Activated naive CD8-positive, alpha-beta T cell (primary cell): Measurements from ENCODE around the gene NUP188.

Source experiments
- H3K27ac Mint-ChIP-seq: one replicate; pipeline ENCODE4 v1.8.0; 2021; ENCODE audit warnings: mixed read lengths
- H3K27me3 Mint-ChIP-seq: one replicate; pipeline ENCODE4 v1.8.0; 2021; ENCODE audit warnings: mixed read lengths
- H3K36me3 Mint-ChIP-seq: one replicate; pipeline ENCODE4 v1.8.0; 2021; ENCODE audit warnings: mixed read lengths
- H3K4me1 Mint-ChIP-seq: one replicate; pipeline ENCODE4 v1.8.0; 2021; ENCODE audit warnings: low read depth, mixed read lengths
- H3K4me3 Mint-ChIP-seq: one replicate; pipeline ENCODE4 v1.8.0; 2021; ENCODE audit warnings: mild to moderate bottlenecking, mixed read lengths
- H3K9me3 Mint-ChIP-seq: one replicate; pipeline ENCODE4 v1.8.0; 2021; ENCODE audit warnings: low read depth, mixed read lengths

Gene NUP188

GRCh38 chr9:129005336-129005997 lies 58.0 kb downstream of the NUP188 start:
- H3K9me3 Mint-ChIP-seq, result no peaks in the 10 kb centered on the region
- H3K4me3 Mint-ChIP-seq, result no peak overlapping the region
- H3K36me3 Mint-ChIP-seq, result peaks cover 2% of the 10 kb centered on the region
- peaks cover 2% of the 10 kb centered on the region for H3K4me1 Mint-ChIP-seq
- peak overlapping the region; percentile 10 for H3K27ac Mint-ChIP-seq
- H3K27me3 Mint-ChIP-seq, result no peaks in the 10 kb centered on the region

GRCh38 chr9:129006328-129007034 lies 59.0 kb downstream of the NUP188 start:
- H3K4me3 Mint-ChIP-seq, result no peak overlapping the region
- H3K27ac Mint-ChIP-seq, result peak overlapping the region; percentile 10
- no peaks in the 10 kb centered on the region for H3K27me3 Mint-ChIP-seq
- no peaks in the 10 kb centered on the region for H3K36me3 Mint-ChIP-seq
- H3K9me3 Mint-ChIP-seq, result no peaks in the 10 kb centered on the region
- peaks cover 2% of the 10 kb centered on the region for H3K4me1 Mint-ChIP-seq

- Mint-ChIP-seq H3K27ac (no peak overlapping the region), H3K4me1 (peaks cover 2% of the 10 kb centered on the region), H3K4me3 (no peak overlapping the region), H3K27me3 (no peaks in the 10 kb centered on the region), H3K36me3 (no peaks in the 10 kb centered on the region), H3K9me3 (no peaks in the 10 kb centered on the region)
These were observed 59.7 kb downstream of the NUP188 start for GRCh38 chr9:129007035-129007765.

- peaks cover 2% of the 10 kb centered on the region for H3K36me3 Mint-ChIP-seq
- H3K4me3 Mint-ChIP-seq, result no peak overlapping the region
- H3K27ac Mint-ChIP-seq, result no peak overlapping the region
- H3K27me3 Mint-ChIP-seq, result no peaks in the 10 kb centered on the region
- H3K9me3 Mint-ChIP-seq, result no peaks in the 10 kb centered on the region
- peaks cover 2% of the 10 kb centered on the region for H3K4me1 Mint-ChIP-seq
These were observed 60.4 kb downstream of the NUP188 start for GRCh38 chr9:129007766-129008468.

GRCh38 chr9:129008469-129008965 lies 61.0 kb downstream of the NUP188 start:
- no peaks in the 10 kb centered on the region for H3K27me3 Mint-ChIP-seq
- H3K4me1 Mint-ChIP-seq, result peaks cover 2% of the 10 kb centered on the region
- no peak overlapping the region for H3K27ac Mint-ChIP-seq
- no peak overlapping the region for H3K4me3 Mint-ChIP-seq
- H3K36me3 Mint-ChIP-seq, result peaks cover 2% of the 10 kb centered on the region
- H3K9me3 Mint-ChIP-seq, result no peaks in the 10 kb centered on the region

- Mint-ChIP-seq H3K4me1 (peaks cover 2% of the 10 kb centered on the region), H3K4me3 (no peak overlapping the region)
These were observed 61.6 kb downstream of the NUP188 start for GRCh38 chr9:129008986-129009583.

GRCh38 chr9:129009584-129010141 lies 62.2 kb downstream of the NUP188 start:
- peaks cover 2% of the 10 kb centered on the region for H3K4me1 Mint-ChIP-seq

More at GRCh38 chr9:129008986-129009583, 61.6 kb downstream of the NUP188 start:
- Mint-ChIP-seq H3K27me3 (no peaks in the 10 kb centered on the region), H3K36me3 (peaks cover 2% of the 10 kb centered on the region), H3K9me3 (no peaks in the 10 kb centered on the region), H3K27ac (no peak overlapping the region)

GRCh38 chr9:129010267-129010975 lies 62.9 kb downstream of the NUP188 start:
- peaks cover 2% of the 10 kb centered on the region for H3K36me3 Mint-ChIP-seq
- no peaks in the 10 kb centered on the region for H3K27me3 Mint-ChIP-seq
- no peaks in the 10 kb centered on the region for H3K9me3 Mint-ChIP-seq
- H3K4me1 Mint-ChIP-seq, result peaks cover 2% of the 10 kb centered on the region
- no peak overlapping the region for H3K27ac Mint-ChIP-seq
- no peak overlapping the region for H3K4me3 Mint-ChIP-seq

More at GRCh38 chr9:129009584-129010141, 62.2 kb downstream of the NUP188 start:
- Mint-ChIP-seq H3K4me3 (no peak overlapping the region), H3K27ac (no peak overlapping the region), H3K27me3 (no peaks in the 10 kb centered on the region), H3K9me3 (no peaks in the 10 kb centered on the region), H3K36me3 (peaks cover 2% of the 10 kb centered on the region)

- Mint-ChIP-seq H3K9me3 (no peaks in the 10 kb centered on the region), H3K4me1 (peaks cover 2% of the 10 kb centered on the region), H3K36me3 (peaks cover 2% of the 10 kb centered on the region), H3K27me3 (no peaks in the 10 kb centered on the region), H3K27ac (no peak overlapping the region), H3K4me3 (no peak overlapping the region)
These were observed 63.7 kb downstream of the NUP188 start for GRCh38 chr9:129011170-129011569.

- peaks cover 2% of the 10 kb centered on the region for H3K36me3 Mint-ChIP-seq
- H3K4me1 Mint-ChIP-seq, result no peaks in the 10 kb centered on the region
- H3K4me3 Mint-ChIP-seq, result no peak overlapping the region
- no peak overlapping the region for H3K27ac Mint-ChIP-seq
- no peaks in the 10 kb centered on the region for H3K27me3 Mint-ChIP-seq
- no peaks in the 10 kb centered on the region for H3K9me3 Mint-ChIP-seq
These were observed 64.3 kb downstream of the NUP188 start for GRCh38 chr9:129011761-129012181.

- no peaks in the 10 kb centered on the region for H3K4me1 Mint-ChIP-seq
- H3K4me3 Mint-ChIP-seq, result no peak overlapping the region
- H3K27ac Mint-ChIP-seq, result no peak overlapping the region
- H3K27me3 Mint-ChIP-seq, result no peaks in the 10 kb centered on the region
- H3K36me3 Mint-ChIP-seq, result peaks cover 3% of the 10 kb centered on the region
- no peaks in the 10 kb centered on the region for H3K9me3 Mint-ChIP-seq
These were observed 64.8 kb downstream of the NUP188 start for GRCh38 chr9:129012343-129012742.

- no peaks in the 10 kb centered on the region for H3K27me3 Mint-ChIP-seq
- no peaks in the 10 kb centered on the region for H3K9me3 Mint-ChIP-seq
- H3K27ac Mint-ChIP-seq, result no peak overlapping the region
- peaks cover 3% of the 10 kb centered on the region for H3K36me3 Mint-ChIP-seq
- no peak overlapping the region for H3K4me3 Mint-ChIP-seq
- H3K4me1 Mint-ChIP-seq, result no peaks in the 10 kb centered on the region
These were observed 65.5 kb downstream of the NUP188 start for GRCh38 chr9:129012893-129013448.

- Mint-ChIP-seq H3K27me3 (no peaks in the 10 kb centered on the region), H3K36me3 (peaks cover 3% of the 10 kb centered on the region), H3K4me1 (no peaks in the 10 kb centered on the region), H3K27ac (no peak overlapping the region), H3K4me3 (no peak overlapping the region), H3K9me3 (no peaks in the 10 kb centered on the region)
These were observed 66.2 kb downstream of the NUP188 start for GRCh38 chr9:129013674-129014073.
